ENCODE data around the gene HIGD1A.

The HIGD1A gene

DNA sequence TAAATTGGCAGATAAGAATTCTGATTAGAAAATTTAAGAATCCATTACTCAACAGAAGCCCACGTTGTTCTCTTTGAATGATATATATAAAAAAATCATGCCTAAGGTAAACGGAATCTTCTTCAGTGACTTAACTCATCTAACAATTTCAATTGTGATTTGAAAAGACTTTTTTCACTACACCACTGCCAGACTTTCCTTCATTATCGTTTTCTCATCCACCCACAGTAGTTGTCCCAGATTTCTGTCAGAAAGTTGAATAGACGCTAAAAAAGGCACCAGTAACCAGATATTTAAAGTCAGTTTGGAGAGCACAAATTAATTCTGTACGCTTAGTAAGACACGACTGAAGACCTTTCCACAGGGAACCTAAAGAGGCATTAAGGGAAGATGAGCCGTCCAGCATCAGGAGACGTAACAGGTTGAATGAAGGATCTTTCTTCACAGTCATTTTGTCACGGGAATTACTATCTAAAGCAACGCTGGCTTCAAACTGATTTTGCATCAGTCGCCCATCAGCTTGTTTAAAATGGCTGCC lies 1.3 kb downstream of the HIGD1A start:
- FAIRE-seq (peak; percentile 57), DNase-seq (ENCODE audit: insufficient read length, low spot score) (no peak)

DNA sequence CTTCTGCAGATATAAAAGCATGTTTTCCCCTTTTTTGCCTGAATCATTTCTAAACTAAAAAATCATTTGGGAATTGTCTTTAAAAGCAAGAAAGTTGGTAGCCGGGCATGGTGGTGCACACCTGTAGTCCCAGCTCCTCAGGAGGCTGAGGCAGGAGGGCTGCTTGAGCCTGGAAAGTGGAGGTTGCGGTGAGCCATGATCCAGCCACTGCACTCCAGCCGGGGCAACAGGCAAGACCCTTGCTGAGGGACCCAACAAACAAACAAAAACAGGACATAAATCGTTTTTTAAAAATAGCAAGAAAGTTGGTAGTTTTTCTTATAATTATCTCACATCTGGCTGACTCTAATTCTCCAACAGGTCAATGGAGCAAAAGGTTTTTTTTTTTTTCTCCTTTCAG lies 2.5 kb downstream of the HIGD1A start:
- no peak for FAIRE-seq
- no peak for DNase-seq (ENCODE audit: insufficient read length, low spot score)

DNA sequence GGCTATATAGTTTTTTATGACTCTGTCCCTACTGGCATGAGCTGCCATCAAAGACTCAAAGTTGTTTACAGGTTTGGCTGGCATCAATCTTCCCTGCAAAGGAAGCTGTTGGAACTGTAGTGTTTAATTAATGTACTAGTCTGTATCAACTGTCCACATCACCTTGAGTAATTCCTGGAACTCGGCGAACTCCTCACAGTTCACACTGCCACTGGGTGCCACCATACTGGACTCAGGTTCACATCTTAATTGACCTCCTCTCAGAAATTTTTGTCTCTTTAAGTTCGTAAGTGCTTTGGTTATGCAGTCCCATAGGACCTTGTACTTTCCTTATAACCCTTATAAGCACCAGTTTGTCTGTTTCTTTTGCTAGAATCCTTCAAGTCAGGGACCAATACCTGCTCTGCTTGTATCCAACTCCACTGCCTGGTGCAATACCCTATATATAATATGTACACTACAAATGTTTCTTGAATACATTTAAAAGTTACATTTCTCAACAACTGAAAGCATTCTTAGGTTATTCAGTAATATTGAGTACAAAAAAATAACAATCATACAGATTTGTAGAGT lies 3.2 kb downstream of the HIGD1A start:
- FAIRE-seq (no peak), DNase-seq (ENCODE audit: insufficient read length, low spot score) (no peak)

DNA sequence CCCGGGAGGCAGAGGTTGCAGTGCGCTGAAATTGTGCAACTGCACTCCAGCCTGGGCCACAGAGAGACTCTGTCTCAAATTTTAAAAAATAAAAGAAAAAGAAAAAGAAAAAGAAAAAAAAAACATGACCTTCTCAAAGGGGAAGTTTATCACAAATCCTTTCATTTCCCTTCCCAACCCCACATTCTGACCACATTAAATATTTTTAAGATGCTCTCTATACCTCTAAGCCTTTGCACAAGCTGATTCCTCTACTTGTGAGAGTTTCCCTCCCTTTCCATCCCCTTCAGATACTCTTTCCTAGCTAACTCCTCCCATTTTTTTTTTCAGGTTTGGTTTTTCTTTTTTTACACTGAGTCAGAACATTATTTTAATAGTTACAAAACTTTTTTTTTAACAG lies 4.0 kb downstream of the HIGD1A start:
- no peak for FAIRE-seq
- no peak for DNase-seq (ENCODE audit: insufficient read length, low spot score)

DNA sequence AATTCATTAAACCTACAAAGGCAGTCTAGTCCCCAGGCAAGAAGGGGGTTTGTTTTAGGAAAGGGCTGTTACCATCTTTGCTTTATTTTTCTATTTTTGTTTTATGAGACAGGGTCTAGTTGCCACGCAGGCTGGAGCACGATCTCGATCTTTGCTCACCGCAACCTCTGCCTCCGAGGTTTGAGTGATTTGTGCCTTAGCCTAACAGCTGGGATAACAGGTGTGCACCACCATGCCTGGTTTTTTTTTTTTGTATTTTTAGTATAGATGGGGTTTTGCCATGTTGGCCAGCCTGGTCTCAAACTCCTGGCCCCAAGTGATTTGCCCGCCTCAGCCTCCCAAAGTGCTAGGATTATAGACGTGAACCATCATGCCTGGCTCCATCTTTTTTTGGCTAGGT lies 4.9 kb downstream of the HIGD1A start:
- DNase-seq (ENCODE audit: insufficient read length, low spot score): no peak
- no peak for FAIRE-seq

DNA sequence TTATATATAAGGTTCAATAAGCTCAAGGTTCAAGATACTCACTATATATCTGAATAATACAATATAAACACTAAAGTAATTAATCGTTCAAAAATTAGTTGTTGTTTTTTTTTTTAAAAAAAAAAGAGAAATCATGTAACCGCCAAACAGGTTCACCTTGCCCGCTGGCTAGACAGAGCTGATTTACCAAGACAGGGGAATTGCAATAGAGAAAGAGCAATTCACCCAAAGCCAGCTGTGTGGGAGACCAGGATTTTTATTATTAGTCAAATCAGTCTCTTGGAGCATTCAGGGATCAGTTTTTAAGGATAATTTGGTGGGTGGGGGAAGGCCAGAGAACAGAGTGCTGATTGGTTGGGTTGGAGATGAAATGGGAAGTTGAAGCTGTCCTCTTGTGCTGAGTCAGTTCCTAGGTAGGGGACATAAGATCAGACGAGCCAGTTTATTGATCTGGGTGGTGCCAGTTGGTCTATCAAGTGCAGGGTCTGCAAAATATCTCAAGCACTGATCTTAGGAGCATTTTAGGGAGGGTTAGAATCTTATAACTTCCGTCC lies 7.9 kb downstream of the HIGD1A start:
- FAIRE-seq: no peak
- no peak for DNase-seq (ENCODE audit: insufficient read length, low spot score)

DNA sequence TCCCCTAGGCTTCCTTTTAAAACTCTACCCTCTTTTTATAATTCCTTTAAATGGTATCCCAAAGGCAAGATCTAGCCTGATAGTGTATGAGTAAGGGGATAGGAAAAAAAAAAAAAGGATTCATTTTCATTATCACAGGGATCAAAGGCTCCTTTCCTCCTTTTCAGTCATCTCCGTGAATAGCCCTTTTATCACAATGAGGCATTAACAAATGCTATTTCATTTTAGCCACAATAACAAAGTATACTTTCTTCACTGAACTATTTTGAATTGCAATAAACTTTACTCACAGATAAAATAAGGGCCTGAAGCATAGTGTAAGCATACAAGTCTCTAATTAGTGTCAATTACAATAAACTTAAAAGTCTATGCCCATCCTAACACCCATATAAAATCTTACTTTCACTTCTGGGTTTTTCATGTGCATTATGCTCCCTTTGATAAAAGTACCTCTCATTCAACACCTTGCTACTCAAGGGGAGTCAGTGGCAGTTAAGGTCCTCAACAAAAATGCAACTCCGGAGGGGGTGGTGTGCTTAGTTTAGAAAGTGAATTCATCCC lies 8.6 kb downstream of the HIGD1A start:
- DNase-seq (ENCODE audit: insufficient read length, low spot score) (no peak), FAIRE-seq (no peak)

DNA sequence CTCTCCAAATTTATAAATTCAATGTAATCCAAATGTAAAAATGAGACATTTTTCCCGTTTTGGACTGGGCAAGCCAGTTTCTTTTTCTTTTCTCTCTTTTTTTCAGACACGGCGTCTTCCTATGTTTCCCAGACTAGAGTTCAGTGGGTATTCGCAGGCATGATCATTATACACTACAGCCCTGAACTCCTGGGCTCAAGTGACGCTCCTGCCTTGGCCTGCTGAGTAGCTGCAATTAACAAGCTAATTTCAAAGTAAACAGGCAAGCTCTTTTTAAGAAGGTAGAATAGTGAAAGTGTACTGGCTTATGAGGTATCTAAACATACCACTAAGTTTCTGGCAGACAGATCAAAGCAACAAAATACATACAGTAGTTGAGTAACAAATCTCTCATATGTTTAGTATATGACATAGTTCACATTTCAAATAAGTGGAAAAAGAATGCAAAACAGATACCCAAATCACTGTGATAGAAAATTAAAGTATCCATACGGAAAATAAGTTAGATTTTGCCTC lies 13.5 kb downstream of the HIGD1A start:
- FAIRE-seq (no peak), DNase-seq (ENCODE audit: insufficient read length, low spot score) (no peak)

DNA sequence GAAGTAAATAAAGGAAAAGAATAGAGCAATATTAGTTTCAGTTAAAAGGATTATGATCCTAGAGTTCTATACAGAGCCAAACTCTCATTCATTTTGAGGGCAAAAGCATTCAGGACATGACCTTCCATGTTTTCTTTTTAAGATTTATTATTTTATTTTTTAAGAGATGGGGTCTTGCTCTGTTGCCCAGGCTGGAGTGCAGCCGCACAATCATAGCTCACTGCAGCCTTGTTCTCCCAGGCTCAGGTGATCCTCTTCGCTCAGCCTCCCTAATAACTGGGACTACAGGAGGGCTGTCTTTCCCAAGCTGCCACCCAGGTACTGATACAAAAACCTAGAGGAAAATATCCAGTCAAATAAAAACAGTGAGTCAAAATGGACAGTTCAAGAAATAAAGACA lies 17.7 kb downstream of the HIGD1A start:
- no peak for FAIRE-seq
- DNase-seq (ENCODE audit: insufficient read length, low spot score): no peak

DNA sequence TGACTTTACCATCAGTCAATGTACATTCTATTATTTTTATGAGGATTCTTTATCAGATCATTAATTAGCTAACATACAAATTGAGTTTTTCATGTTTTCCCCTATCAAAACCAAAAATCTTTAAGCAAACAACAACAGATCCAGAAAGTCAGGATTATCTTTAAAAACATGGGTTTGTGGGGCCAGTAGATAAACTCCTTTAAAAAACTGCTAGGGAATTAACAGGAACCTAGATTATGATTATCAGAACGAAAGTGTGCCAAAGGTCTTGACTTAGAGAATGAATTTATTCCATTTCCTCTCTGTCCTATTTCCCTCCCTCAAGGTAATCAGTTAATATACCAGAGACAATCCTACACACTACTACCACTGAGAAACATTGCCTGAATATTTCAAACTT lies 18.1 kb downstream of the HIGD1A start:
- DNase-seq (ENCODE audit: insufficient read length, low spot score): no peak
- no peak for FAIRE-seq

DNA sequence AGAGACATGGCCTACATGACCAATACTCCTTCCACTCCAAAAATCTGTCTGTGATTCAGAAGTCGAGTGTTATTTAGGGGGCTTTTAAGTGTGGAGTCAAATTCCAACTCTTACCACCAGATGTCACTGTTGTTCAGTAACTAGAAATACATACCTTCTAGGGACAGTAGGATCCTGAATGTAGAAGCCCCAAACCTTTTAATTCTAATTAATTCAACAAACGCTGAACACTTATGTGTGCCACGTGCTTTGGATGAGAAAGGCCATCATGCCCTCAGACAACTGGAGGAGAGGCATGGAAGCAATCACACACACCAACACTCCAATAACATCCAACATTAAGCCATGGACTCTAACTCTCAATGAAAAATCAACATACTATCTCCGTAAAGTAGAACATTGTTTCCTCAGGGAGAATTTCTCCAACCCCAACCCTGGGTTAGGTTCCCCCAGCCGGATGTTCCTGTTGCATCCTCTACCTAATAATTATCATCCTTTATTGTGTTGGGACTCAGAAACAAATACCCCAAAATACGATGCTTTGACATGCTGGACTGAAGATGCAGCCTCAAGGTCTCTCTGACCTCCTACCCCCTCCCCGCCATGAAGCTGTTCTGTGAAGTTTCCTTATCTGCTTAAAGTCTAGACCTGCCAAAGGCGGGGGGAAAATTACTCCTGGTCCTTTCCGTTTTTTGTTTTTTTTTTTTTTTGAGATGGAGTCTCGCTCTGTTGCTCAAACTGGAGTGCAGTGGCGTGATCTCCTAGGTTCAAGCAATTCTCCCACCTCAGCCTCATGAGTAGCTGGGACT lies 23.2 kb downstream of the HIGD1A start:
- FAIRE-seq (peak; percentile 94), DNase-seq (ENCODE audit: insufficient read length, low spot score) (peak; percentile 17)

DNA sequence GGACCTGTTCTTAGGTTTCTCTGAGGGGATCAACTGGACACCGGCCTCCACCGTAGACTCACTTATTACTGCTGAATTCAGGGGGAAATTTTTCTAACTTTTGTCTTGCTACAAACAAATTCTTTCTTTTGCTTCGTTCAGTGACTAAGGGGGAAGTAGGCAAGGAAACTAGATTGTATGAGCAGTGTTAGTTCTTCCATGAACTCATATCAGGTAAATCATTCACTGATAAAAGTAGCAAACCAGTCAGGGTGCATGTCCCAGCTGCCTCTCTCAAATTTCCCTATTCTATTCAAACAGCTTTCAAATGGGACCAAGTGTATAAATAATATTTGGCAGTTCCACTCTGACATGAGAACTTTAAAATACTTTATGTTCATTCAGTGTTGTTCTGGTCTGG lies 23.9 kb downstream of the HIGD1A start:
- FAIRE-seq (no peak), DNase-seq (ENCODE audit: insufficient read length, low spot score) (no peak)

DNA sequence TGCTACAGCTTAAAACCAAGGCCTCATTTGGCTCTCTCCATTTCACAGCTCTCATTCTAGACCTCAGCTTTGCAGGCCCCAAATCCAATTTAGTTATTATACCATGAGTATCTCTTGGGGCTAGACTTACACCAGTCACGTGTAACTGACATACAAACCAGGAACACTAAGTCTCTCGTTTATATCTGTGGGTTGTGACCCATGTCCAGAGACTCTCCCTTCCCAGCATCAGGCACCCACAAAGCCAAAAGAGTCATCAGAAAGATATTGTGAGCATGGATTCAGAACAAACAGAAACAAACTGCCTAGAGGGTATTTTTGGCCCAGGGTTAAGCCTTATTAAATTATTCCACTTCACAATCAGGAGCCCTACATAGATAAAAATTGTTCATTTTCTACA lies 25.6 kb downstream of the HIGD1A start:
- DNase-seq (ENCODE audit: insufficient read length, low spot score) (no peak), FAIRE-seq (no peak)

DNA sequence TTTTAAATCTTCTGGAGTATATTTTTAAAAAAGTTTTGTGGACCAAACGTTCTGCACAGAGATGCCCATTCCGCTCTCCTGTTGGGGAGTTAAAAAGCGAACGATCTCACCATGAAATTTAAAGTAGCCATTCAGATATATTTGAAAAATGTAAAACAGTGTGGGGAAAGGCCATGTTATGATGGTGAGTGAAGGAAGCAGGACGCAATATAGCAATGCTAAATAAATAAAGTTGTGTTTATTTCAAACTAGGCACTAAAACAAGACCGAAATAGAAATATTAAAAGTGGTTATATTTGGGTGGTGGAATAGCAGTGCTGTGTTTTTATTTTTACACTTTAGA lies 30.9 kb downstream of the HIGD1A start:
- no peak for DNase-seq (ENCODE audit: insufficient read length, low spot score)
- no peak for FAIRE-seq

DNA sequence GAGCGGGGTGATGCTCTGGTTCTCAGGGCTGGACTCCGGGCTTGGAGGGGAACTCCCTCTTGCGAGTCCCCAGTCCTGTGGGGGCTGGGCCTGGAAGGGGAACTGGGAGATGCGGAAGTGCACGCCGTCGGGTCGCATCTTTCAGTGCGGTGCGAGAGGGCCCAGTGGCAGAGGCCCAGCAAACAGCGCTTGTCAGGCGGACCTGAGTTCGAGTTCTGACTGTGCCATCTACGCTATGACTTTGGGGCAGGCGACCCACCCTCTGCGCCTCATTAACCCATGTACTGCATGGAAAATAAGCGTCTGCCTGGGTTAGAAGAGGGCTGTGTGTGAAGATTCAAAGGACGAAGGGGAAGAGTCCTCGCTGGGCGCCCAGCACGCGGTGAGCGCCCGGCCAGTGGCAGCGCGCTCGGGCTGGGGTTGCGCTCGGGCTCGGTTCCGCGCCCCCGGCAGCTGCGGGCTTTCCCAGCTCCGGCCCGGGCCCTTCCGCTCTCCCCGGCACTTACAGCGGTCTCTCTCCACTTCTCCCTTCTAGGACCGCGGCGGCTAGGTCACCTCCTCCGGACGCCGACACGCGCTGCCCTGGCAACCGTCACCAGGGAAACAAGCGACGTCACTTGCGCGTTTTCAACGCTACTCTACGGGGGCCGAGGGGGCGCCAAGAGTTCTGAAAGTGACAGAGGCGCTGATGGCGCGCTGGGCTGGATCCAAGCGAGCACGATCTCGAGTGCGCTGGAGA lies 31.5 kb downstream of the HIGD1A start, which contains the start of gene CCDC13:
Gene CCDC13, minus strand, starts transcription at position 584 of the 739 bp plus-strand sequence. CDS start 14,908 bp downstream, outside the sequence.
- FAIRE-seq: peak; percentile 93

DNA sequence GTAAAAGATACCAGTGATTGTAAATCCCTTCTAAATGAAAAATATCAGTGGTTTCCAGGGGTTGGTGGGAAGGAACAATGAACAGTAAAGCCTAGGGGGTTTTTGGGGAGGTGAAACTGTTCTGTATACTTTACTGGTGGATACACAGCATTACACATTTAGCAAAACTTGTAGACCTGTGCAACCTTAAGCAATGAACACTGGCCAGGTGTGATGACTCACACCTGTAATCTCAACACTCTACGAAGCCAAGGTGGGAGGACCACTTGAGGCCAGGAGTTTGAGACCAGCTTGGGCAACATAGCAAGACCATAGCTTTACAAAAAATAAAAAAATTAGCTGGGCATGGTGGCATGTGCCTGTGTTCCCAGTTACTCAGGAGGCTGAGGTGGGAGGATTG lies 33.0 kb downstream of the HIGD1A start:
- DNase-seq (ENCODE audit: insufficient read length, low spot score): no peak
- FAIRE-seq: no peak

More for the DNA sequence above, 31.5 kb downstream of the HIGD1A start, which contains the start of gene CCDC13:
- peak; percentile 97 for DNase-seq (ENCODE audit: insufficient read length, low spot score)

DNA sequence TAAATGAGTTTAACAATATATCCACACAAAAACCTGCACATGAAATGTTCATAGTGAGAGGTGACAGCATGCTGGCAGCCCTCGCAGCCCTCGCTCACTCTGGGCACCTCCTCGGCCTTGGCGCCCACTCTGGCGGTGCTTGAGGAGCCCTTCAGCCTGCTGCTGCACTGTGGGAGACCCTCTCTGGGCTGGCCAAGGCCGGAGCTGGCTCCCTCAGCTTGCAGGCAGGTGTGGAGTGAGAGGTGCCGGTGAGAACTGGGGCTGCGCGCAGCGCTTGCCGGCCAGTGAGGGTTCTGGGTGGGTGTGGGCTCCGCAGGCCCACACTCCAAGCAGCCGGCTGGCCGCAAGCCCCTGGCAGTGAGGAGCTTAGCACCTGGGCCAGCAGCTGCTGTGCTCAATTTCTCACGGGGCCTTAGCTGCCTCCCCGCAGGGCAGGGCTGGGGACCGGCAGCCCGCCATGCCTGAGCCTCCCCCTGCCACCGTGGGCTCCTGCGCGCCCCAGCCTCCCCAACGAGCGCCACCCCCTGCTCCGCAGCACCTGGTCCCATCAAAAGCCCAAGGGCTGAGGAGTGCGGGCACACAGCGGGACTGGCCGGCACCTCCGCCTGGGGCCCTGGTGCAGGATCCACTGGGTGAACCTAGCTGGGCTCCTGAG lies 34.7 kb downstream of the HIGD1A start:
- FAIRE-seq (no peak), DNase-seq (ENCODE audit: insufficient read length, low spot score) (no peak)

DNA sequence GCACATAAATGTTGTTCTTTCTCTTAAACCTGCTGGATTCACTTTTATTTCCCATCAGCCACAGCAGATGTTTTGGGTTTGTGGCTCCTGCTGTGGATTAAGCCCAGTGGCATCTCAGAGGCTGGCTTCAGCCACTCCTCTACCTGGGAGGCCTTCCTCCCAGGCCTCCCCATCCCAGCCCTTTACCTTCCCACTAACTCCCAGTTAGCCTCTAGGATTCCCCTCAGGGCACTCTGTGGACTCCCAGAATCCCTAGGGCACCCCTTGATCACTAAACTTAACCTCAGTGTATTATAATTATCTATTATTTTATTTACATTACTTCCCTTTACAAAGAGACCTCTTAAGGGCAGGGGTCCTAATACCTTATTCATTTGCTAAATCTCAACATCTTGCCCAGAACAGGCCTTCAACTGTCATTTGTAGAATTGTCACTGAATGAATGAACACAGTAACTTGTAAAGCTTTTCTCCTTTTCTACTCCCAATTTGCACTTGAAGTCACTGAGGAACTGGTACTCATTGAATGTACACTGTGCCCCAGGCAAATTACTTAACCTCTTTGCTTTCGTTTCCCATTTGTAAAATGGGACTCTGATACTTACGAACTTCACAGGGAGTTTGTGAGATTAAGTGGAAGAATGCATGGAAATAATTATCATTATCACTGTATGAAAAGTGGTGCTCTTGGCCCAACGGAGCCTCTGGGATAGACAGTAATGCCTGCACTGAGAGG lies 39.6 kb downstream of the HIGD1A start:
- DNase-seq (ENCODE audit: insufficient read length, low spot score) (no peak), FAIRE-seq (no peak)

DNA sequence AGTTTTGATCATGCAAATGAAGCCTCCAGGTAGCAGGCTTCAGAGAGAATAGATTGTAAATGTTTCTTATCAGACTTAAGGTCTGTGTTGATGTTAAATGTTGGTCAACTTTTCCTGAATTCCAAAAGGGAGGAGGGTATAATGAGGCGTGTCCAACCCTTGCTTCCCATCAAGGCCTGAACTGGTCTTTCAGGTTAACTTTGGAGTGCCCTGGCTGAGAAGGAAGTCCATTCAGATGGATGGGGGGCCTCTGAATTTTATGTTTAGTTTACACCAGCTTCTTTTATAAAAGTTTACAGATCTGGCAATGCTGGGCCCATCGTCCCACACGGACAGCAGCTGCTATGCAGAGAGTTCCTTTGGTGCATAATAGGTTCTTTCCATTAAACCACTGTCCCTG lies 40.2 kb downstream of the HIGD1A start:
- DNase-seq (ENCODE audit: insufficient read length, low spot score) (no peak), FAIRE-seq (no peak)

DNA sequence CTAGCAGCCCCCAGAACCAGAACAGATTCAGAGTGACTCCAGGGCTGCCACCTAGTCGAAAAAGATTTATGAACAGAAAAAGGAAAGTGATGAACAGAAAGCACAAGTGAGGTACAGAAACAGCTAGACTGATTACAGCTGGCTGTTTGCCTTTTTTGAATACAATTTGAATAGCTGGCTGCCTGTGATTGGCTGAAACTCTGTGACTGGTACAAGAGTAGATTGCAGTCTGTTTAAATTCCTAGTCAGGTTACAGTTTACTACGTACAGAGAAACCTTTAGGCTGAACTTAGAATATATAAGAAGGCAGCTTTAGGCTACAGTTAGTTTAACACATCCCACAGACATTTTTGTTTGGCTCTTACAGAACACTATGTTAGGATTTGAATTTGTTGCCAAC lies 41.3 kb downstream of the HIGD1A start:
- FAIRE-seq (no peak), DNase-seq (ENCODE audit: insufficient read length, low spot score) (no peak)

All from GM19239 (cell line).